HUES48 (cell line): Measurements from ENCODE around the gene PARVB.
A peak's percentile ranks its signal among the peaks of the same experiment; 100 is the strongest.

Experiments
- H3K27ac ChIP-seq: one replicate; pipeline ENCODE4 v1.7.0; 2013; ENCODE audit warnings: low read depth, low read length, inconsistent platforms
- H3K27me3 ChIP-seq: 2 replicates; pipeline ENCODE4 v1.6.1; 2013; ENCODE audit warnings: mild to moderate bottlenecking, low read length; ENCODE audit not compliant: control insufficient read depth, insufficient read depth
- H3K36me3 ChIP-seq: 2 replicates; pipeline ENCODE4 v1.6.1; 2013; ENCODE audit warnings: low read length; ENCODE audit not compliant: control insufficient read depth, insufficient read depth
- H3K4me1 ChIP-seq: 2 replicates; pipeline ENCODE4 v1.6.1; 2013; ENCODE audit warnings: mild to moderate bottlenecking, low read length; ENCODE audit not compliant: control insufficient read depth, insufficient read depth
- H3K4me3 ChIP-seq: 2 replicates; pipeline ENCODE4 v1.5.1; 2013; ENCODE audit warnings: mild to moderate bottlenecking, low read depth, low read length
- H3K9ac ChIP-seq: 2 replicates; pipeline ENCODE4 v1.6.1; 2013; ENCODE audit warnings: mild to moderate bottlenecking, low read depth, low read length, moderate library complexity
- H3K9me3 ChIP-seq: 2 replicates; pipeline ENCODE4 v1.6.1; 2013; ENCODE audit warnings: low read length; ENCODE audit not compliant: control insufficient read depth, insufficient read depth

The PARVB gene

GRCh38 chr22:44028091-44028490 lies 4.0 kb downstream of the PARVB start:
- Histone ChIP-seq H3K27ac (no peak overlapping the region), H3K4me3 (no peak overlapping the region), H3K36me3 (no peaks in the 10 kb centered on the region), H3K9me3 (no peaks in the 10 kb centered on the region), H3K9ac (no peak overlapping the region), H3K27me3 (no peaks in the 10 kb centered on the region), H3K4me1 (no peaks in the 10 kb centered on the region)

GRCh38 chr22:44029069-44029468 lies 5.0 kb downstream of the PARVB start:
- peaks cover 5% of the 10 kb centered on the region; the same call in 1 of the 2 replicates for H3K4me1 ChIP-seq
- no peak overlapping the region for H3K27ac ChIP-seq
- H3K9me3 ChIP-seq = no peaks in the 10 kb centered on the region
- no peaks in the 10 kb centered on the region for H3K36me3 ChIP-seq
- H3K4me3 ChIP-seq = no peak overlapping the region
- no peak overlapping the region for H3K9ac ChIP-seq
- no peaks in the 10 kb centered on the region for H3K27me3 ChIP-seq

- peaks cover 5% of the 10 kb centered on the region; the same call in 1 of the 2 replicates for H3K4me1 ChIP-seq
- H3K27ac ChIP-seq = no peak overlapping the region
- no peaks in the 10 kb centered on the region for H3K36me3 ChIP-seq
- H3K9ac ChIP-seq = no peak overlapping the region
- H3K4me3 ChIP-seq = no peak overlapping the region
- H3K27me3 ChIP-seq = no peaks in the 10 kb centered on the region
- H3K9me3 ChIP-seq = no peaks in the 10 kb centered on the region
Measured at GRCh38 chr22:44030051-44030701, 6.1 kb downstream of the PARVB start.

DNA sequence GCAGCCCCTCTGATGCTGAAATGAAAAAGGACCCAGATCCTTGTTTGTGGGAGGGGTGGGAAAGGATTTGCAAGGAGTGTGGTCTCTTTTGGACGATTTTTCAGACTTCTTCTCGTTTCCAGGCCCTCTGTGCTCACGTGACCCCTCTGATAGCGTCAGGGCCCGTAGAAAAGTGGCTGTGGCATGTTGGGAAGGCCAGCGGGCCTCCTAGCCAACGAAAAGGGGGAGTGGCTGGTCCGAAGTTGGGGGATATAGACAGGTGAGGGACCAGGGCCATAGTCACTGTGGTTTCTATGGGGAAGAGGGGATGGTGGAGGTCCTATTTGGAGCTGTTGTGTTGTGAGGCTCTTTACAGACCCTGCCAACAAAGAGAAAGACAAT lies 6.6 kb downstream of the PARVB start:
- H3K4me3 ChIP-seq = no peak overlapping the region
- H3K9me3 ChIP-seq = no peaks in the 10 kb centered on the region
- peaks cover 5% of the 10 kb centered on the region; the same call in 1 of the 2 replicates for H3K4me1 ChIP-seq
- H3K36me3 ChIP-seq = no peaks in the 10 kb centered on the region
- no peak overlapping the region for H3K27ac ChIP-seq
- no peak overlapping the region for H3K9ac ChIP-seq
- no peaks in the 10 kb centered on the region for H3K27me3 ChIP-seq

GRCh38 chr22:44031158-44031952 lies 7.3 kb downstream of the PARVB start:
- H3K9me3 ChIP-seq = no peaks in the 10 kb centered on the region
- no peak overlapping the region for H3K9ac ChIP-seq
- H3K27me3 ChIP-seq = no peaks in the 10 kb centered on the region
- H3K27ac ChIP-seq = no peak overlapping the region
- no peak overlapping the region for H3K4me3 ChIP-seq
- peaks cover 5% of the 10 kb centered on the region; the same call in 1 of the 2 replicates for H3K4me1 ChIP-seq
- H3K36me3 ChIP-seq = no peaks in the 10 kb centered on the region

GRCh38 chr22:44032126-44032730 lies 8.1 kb downstream of the PARVB start:
- Histone ChIP-seq H3K27me3 (no peaks in the 10 kb centered on the region), H3K9me3 (no peaks in the 10 kb centered on the region), H3K4me1 (peaks cover 5% of the 10 kb centered on the region; the same call in 1 of the 2 replicates), H3K9ac (no peak overlapping the region), H3K4me3 (no peak overlapping the region), H3K27ac (no peak overlapping the region), H3K36me3 (no peaks in the 10 kb centered on the region)

- no peaks in the 10 kb centered on the region for H3K27me3 ChIP-seq
- H3K27ac ChIP-seq = peak overlapping the region; percentile 10
- H3K9ac ChIP-seq = no peak overlapping the region
- H3K36me3 ChIP-seq = no peaks in the 10 kb centered on the region
- no peak overlapping the region for H3K4me3 ChIP-seq
- H3K4me1 ChIP-seq = peaks cover 5% of the 10 kb centered on the region; the same call in 1 of the 2 replicates
- H3K9me3 ChIP-seq = no peaks in the 10 kb centered on the region
Measured at GRCh38 chr22:44033287-44033686, 9.2 kb downstream of the PARVB start.

DNA sequence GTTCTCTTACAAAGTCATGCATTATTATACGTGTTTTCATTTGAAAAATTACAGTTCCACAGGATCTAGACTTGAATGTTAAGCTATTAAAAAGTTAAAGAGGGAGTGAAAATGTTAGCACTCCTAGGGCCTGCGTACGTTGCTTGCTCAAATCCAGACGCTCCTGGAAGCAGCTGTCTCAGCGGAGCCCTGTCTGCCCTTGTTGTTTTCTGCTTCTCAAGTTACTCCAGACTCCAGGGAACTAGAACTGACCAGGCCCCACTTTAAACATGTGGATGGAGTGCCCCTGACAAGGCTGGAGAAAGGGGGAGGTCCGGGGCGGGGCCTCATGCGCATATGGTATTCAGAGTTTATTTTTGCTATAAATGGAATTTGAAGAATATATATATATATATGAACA lies 9.6 kb downstream of the PARVB start:
- H3K9me3 ChIP-seq = no peaks in the 10 kb centered on the region
- H3K4me1 ChIP-seq = peaks cover 5% of the 10 kb centered on the region; the same call in 1 of the 2 replicates
- no peaks in the 10 kb centered on the region for H3K36me3 ChIP-seq
- H3K27me3 ChIP-seq = no peaks in the 10 kb centered on the region
- H3K4me3 ChIP-seq = no peak overlapping the region
- peak overlapping the region; percentile 10 for H3K27ac ChIP-seq
- H3K9ac ChIP-seq = no peak overlapping the region

GRCh38 chr22:44037519-44038375 lies 13.6 kb downstream of the PARVB start:
- Histone ChIP-seq H3K4me3 (no peak overlapping the region), H3K27me3 (no peaks in the 10 kb centered on the region), H3K4me1 (peaks cover 5% of the 10 kb centered on the region; the same call in 1 of the 2 replicates), H3K9ac (no peak overlapping the region), H3K9me3 (no peaks in the 10 kb centered on the region), H3K27ac (no peak overlapping the region), H3K36me3 (no peaks in the 10 kb centered on the region)

GRCh38 chr22:44039566-44040171 lies 15.6 kb downstream of the PARVB start:
- Histone ChIP-seq H3K4me1 (no peaks in the 10 kb centered on the region), H3K27me3 (no peaks in the 10 kb centered on the region), H3K9ac (no peak overlapping the region), H3K36me3 (no peaks in the 10 kb centered on the region), H3K4me3 (no peak overlapping the region), H3K9me3 (no peaks in the 10 kb centered on the region), H3K27ac (no peak overlapping the region)
